PFSK-1 (cell line): ENCODE data around the gene STIL.

Experiments
- FOXP2 ChIP-seq: optimal IDR thresholded peaks from 2 replicates; pipeline ENCODE3; 2011; ENCODE audit warnings: borderline replicate concordance, control low read depth, inconsistent platforms; ENCODE audit not compliant: insufficient read depth; ENCODE audit errors: extremely low read length, extremely low read depth
- POLR2AphosphoS5 ChIP-seq: IDR thresholded peaks from 2 replicates; pipeline ENCODE4 v1.6.1; 2012; ENCODE audit warnings: low read depth, mild to moderate bottlenecking, control low read depth, low read length, moderate library complexity
- REST ChIP-seq, 2 experiments: IDR thresholded peaks; 2 replicates each; pipeline versions ENCODE4 v1.6.1 to v1.8.0; 2011 to 2012; ENCODE audit warnings: low read depth in 2 of 2, low read length in 2 of 2, control low read depth in 1 of 2, inconsistent platforms in 1 of 2, mild to moderate bottlenecking in 1 of 2, moderate library complexity in 1 of 2; ENCODE audit not compliant: insufficient read depth in 1 of 2
- SIN3A ChIP-seq: IDR thresholded peaks from 2 replicates; pipeline ENCODE4 v1.6.1; 2012; ENCODE audit warnings: mild to moderate bottlenecking, low read length, moderate library complexity, borderline replicate concordance; ENCODE audit not compliant: insufficient read depth
- TAF1 ChIP-seq: IDR thresholded peaks from 2 replicates; pipeline ENCODE4 v1.6.1; 2012; ENCODE audit warnings: low read length, control low read depth, borderline replicate concordance; ENCODE audit not compliant: insufficient read depth

The STIL gene

DNA sequence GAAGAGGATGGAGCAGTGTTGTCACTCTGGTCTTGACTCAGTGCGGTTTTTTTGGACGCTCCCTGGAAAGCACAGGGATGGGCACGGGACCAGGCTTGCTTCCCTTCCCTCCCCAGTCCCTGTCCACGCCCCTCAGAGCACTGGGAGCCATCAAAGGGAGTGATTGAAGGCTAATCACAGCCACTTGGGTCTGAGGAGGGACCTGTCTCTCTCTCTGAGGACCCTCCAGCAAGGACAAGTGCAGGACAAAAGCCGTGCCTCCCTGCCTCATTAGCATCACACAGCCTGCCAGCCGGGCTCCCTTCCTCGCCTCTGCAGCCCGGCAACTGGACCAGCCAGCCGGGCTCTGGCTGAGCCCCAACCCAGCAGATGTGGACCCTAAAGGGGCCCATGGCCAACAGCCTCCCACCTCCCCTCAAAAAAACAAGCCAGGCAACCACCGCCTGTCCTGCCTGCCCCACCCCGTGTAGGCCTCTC is 105.5 kb downstream of the STIL start:
- TF ChIP-seq TAF1 (no peak), SIN3A (no peak), POLR2AphosphoS5 (no peak), FOXP2 (no peak), REST (IDR thresholded peaks at IDR 0.05; ENCODE audit: insufficient read depth in 1 of 2, low read depth in 2 of 2, low read length in 2 of 2) (no peak)

DNA sequence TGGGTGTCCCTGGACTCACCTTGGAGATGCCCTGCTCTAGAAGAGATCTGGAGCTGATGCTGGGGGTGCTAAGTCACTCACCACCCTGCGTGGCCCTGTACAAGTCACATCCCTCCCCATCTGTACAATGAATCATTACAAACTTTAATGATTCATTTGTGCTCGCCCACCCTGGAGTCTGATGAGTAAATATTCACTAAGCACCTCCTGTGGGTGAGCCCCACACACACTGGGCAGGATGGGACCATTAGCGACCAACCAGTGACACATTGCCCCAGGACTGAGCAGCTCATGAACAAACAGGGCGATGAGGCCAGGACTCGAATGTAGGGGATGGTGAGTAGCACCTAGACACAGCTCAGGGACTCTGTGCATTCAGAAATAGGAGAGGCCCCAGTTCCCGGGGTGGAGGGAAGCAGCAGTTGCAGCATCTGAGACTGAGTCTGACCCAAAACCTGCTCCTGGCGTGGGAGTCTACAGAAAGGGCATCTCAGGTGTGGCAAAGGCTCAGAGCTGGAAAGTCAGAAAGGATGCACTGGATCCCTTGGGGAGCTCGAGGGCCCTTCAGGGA is 106.1 kb downstream of the STIL start:
- no peak for TF ChIP-seq SIN3A
- no peak for TF ChIP-seq TAF1
- no peak for TF ChIP-seq FOXP2
- TF ChIP-seq POLR2AphosphoS5: no peak
- TF ChIP-seq REST (IDR thresholded peaks at IDR 0.05; ENCODE audit: insufficient read depth in 1 of 2, low read depth in 2 of 2, low read length in 2 of 2): no peak

GRCh38 chr1:47205918-47206317 is 108.0 kb downstream of the STIL start:
- TF ChIP-seq REST (IDR thresholded peaks at IDR 0.05; ENCODE audit: insufficient read depth in 1 of 2, low read depth in 2 of 2, low read length in 2 of 2) (no peak), TAF1 (no peak), POLR2AphosphoS5 (no peak), SIN3A (no peak), FOXP2 (no peak)

DNA sequence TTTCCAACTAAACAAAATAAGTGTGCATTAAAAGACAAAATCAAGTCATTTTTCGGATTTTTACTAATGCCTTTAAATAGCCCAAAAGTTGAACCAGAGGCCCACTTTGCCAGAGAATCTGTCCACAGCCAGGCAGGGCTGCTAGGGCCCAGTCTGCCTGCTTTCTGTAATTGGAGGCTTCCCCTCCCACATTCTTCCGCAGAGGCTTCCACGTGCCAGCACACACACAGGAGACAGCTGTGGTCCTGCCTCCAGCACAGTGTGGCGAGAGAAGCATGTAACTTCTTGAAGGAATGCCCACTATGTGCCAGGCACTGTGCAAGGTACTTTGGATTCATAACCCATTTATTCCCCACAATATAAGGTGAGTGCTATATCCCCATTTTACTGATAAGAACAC is 112.8 kb downstream of the STIL start:
- TF ChIP-seq TAF1 (no peak), FOXP2 (no peak)
